HepG2 (cell line): ENCODE data around the gene AXIN1. TPM values are rescaled to one million over a fixed set of nuclear protein-coding genes. Genes with fewer than 3 reads are reported as not detected.

Source experiments
- ATAC-seq: fragments of 200-7000 bp; cut with Tn5 transposase; 3 replicates; pipeline ENCODE4 v1.9.1; 2020; ENCODE audit warnings: mild to moderate bottlenecking, moderate library complexity
- BruUV-seq: library from RNA; stranded (reverse); fragments of 400-500 nt; replicated peaks from 2 replicates; lab custom pipeline; 2021; lab: Mats Ljungman, UMichigan
- CTCF ChIA-PET: fragments of 300-600 bp; formaldehyde crosslinking; extraction: SDS; loops from one replicate; lab custom pipeline; 2021; ENCODE audit warnings: low total read pairs, inconsistent platforms, low intra/inter-chr PET ratio; lab: Yijun Ruan, JAX
- POLR2A ChIA-PET: fragments of 350-600 bp; sonication (Branson Sonifier 250); formaldehyde crosslinking; loops from one replicate; lab custom pipeline; 2020; ENCODE audit warnings: antibody characterized with exemption, inconsistent platforms; lab: Yijun Ruan, JAX
- DNase-seq: peaks from one replicate; pipeline ENCODE4 v3.0.0-alpha.2; 2015; ENCODE audit warnings: low spot score
- FAIRE-seq: peaks from 3 replicates; lab custom pipeline; 2011; peaks lifted over from hg19 to GRCh38; lab: Jason Lieb, UNC
- H2AFZ ChIP-seq: one replicate; pipeline ENCODE4 v1.6.1; 2011; ENCODE audit warnings: low read length, inconsistent platforms
- H3K27ac ChIP-seq: fragments of 300-600 bp; 3 replicates; pipeline ENCODE4 v1.8.0; 2011; ENCODE audit warnings: mixed run types, mild to moderate bottlenecking, mixed read lengths, low read length, inconsistent platforms; ENCODE audit not compliant: insufficient read depth; ENCODE audit errors: extremely low read length
- H3K27me3 ChIP-seq, 2 experiments: fragments of 200-600 bp in 1 of 2; 2 replicates in 1 of 2; 3 replicates in 1 of 2; pipeline versions ENCODE4 v1.6.0 to v1.8.0; 2011; ENCODE audit warnings: low read length in 2 of 2, mild to moderate bottlenecking in 2 of 2, moderate library complexity in 2 of 2, inconsistent platforms in 1 of 2; ENCODE audit not compliant: insufficient read depth in 2 of 2, control insufficient read depth in 1 of 2
- H3K36me3 ChIP-seq, 2 experiments: fragments of 200-600 bp in 1 of 2; replicated peaks in 1 of 2; 2 replicates in 1 of 2; 3 replicates in 1 of 2; pipeline versions ENCODE4 v1.5.1 to v1.8.0; 2011; ENCODE audit warnings: low read length in 2 of 2, inconsistent platforms in 1 of 2; ENCODE audit not compliant: insufficient read depth in 2 of 2, control insufficient read depth in 1 of 2
- H3K4me1 ChIP-seq: 2 replicates; pipeline ENCODE4 v1.5.1; 2012; ENCODE audit warnings: low read length, inconsistent platforms; ENCODE audit not compliant: insufficient read depth
- H3K4me2 ChIP-seq: 2 replicates; pipeline ENCODE4 v1.6.0; 2011; ENCODE audit warnings: low read depth, low read length, inconsistent platforms
- H3K4me3 ChIP-seq, 3 experiments: fragments of 200-600 bp in 1 of 3; sonication (generic), shearing (Covaris generic) in 1 of 3; replicated peaks in 1 of 3; 2 replicates each; pipeline ENCODE4 v1.5.1; 2011 to 2016; ENCODE audit warnings: low read length in 3 of 3, inconsistent platforms in 2 of 3, low read depth in 2 of 3, mild to moderate bottlenecking in 2 of 3, control low read depth in 1 of 3, mixed read lengths in 1 of 3; ENCODE audit not compliant: insufficient read depth in 1 of 3
- H3K79me2 ChIP-seq: one replicate; pipeline ENCODE4 v1.6.1; 2011; ENCODE audit warnings: low read length, inconsistent platforms; ENCODE audit not compliant: insufficient read depth
- H3K9ac ChIP-seq: 2 replicates; pipeline ENCODE4 v1.6.0; 2011; ENCODE audit warnings: mild to moderate bottlenecking, low read depth, low read length, inconsistent platforms; ENCODE audit not compliant: insufficient read depth
- H3K9me3 ChIP-seq: 2 replicates; pipeline ENCODE4 v1.5.1; 2012; ENCODE audit warnings: mild to moderate bottlenecking, low read length
- H4K20me1 ChIP-seq: 2 replicates; pipeline ENCODE4 v1.6.0; 2011; ENCODE audit warnings: inconsistent platforms, mild to moderate bottlenecking, low read length, moderate library complexity; ENCODE audit not compliant: insufficient read depth
- AGO2 ChIP-seq: fragments of 200-400 bp; formaldehyde crosslinking; optimal IDR thresholded peaks from 2 replicates; pipeline ENCODE3; 2017; ENCODE audit warnings: mild to moderate bottlenecking, low read depth, low read length, moderate library complexity
- GABPB1 ChIP-seq: IDR thresholded peaks from 2 replicates; pipeline ENCODE4 v1.6.1; 2016; ENCODE audit warnings: mild to moderate bottlenecking, missing genetic modification reagents, moderate library complexity, missing compliant biosample characterization
- TMF1 ChIP-seq: sonication (generic); formaldehyde crosslinking; IDR thresholded peaks from 2 replicates; pipeline ENCODE4 v1.8.1; 2022; ENCODE audit warnings: low read depth, missing genetic modification reagents
- TRIM22 ChIP-seq: fragments of 450-650 bp; IDR thresholded peaks from 2 replicates; pipeline ENCODE4 v1.6.1; 2017
- ZBTB38 ChIP-seq: sonication (generic); formaldehyde crosslinking; IDR thresholded peaks from 2 replicates; pipeline ENCODE4 v1.5.1; 2020; ENCODE audit warnings: mild to moderate bottlenecking, missing genetic modification reagents
- ZMAT5 ChIP-seq: sonication (generic); formaldehyde crosslinking; IDR thresholded peaks from 2 replicates; pipeline ENCODE4 v1.5.0; 2020; ENCODE audit warnings: mild to moderate bottlenecking, low read depth, missing genetic modification reagents, borderline replicate concordance
- WGBS: methylation state at CpG from one replicate; pipeline ENCODE4 v1.1.6; 2017; ENCODE audit warnings: low lambda C conversion rate; 5-methylcytosine and 5-hydroxymethylcytosine counted together
- in situ Hi-C: cut with HindIII; loops from 2 replicates; pipeline ENCODE4 v1.10.0; 2017; ENCODE audit warnings: low pct_unique_long_range_greater_than_20kb; ENCODE audit not compliant: extremely low pct_ligation_motif_present
- intact Hi-C: fragments of 100-400 bp; cut with micrococcal nuclease; formaldehyde crosslinking; loops from one replicate; pipeline ENCODE4 v1.10.0; 2022; ENCODE audit not compliant: unreplicated experiment
- polyA plus RNA-seq, 8 experiments: library from polyadenylated mRNA; depleted of rRNA in 3 of 8; stranded (reverse) in 7 of 8; unstranded in 1 of 8; fragments of >200 nt; fragmentation: Illumina TruSeq in 4 of 8; extraction: Trizol in 4 of 8; gene quantifications; 2 replicates each; pipeline versions ENCODE4 v1.2.1 to v1.2.3, GENCODE V29; 2011 to 2016; ENCODE audit warnings: low read depth in 4 of 8, missing spikeins in 1 of 8, mixed read lengths in 1 of 8; ENCODE audit not compliant: insufficient read depth in 1 of 8
- total RNA-seq, 5 experiments: library from RNA; depleted of rRNA; stranded (reverse); fragments of >200 nt; fragmentation: Illumina TruSeq; extraction: Trizol; gene quantifications; 2 replicates each; pipeline ENCODE4 v1.2.3, GENCODE V29; 2016; ENCODE audit warnings: low read depth in 1 of 5

Gene AXIN1
- total and polyA plus RNA-seq, 2 of the 13 experiments (the other 11 are each of a cell fraction or from before 2014, with no cell fraction given): 24.0 to 26.0 TPM

- no peak for TF ChIP-seq ZMAT5
Measured at GRCh38 chr16:317583-317982, 34.9 kb downstream of the AXIN1 start (continued).

DNA sequence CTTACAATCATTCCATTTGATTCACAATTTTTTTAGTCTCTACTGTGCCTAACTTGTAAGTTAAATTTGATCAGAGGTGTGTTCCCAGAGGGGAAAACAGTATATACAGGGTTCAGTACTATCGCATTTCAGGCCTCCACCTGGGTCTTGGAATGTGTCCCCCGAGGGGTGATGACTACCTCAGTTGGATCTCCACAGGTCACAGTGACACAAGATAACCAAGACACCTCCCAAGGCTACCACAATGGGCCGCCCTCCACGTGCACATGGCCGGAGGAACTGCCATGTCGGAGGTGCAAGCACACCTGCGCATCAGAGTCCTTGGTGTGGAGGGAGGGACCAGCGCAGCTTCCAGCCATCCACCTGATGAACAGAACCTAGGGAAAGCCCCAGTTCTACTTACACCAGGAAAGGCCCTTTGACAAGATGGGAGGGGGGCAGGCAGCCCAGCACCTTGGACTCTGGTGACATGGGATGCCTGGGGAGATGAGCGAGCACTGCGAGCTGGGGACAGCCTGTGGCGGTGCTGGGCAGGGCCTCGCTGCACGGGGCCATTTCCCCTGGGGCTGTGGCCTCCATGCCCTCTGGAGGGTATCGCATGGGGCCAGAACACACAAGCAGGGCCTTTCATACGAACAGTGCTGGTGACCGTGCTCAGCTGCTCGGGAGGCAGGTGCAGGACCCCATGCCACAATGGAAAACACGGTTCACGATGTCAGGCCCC, 35.6 kb downstream of the AXIN1 start:
- DNase-seq: no peak
- Histone ChIP-seq H3K27ac (no peak overlapping the region), H3K79me2 (peaks cover 59% of the 10 kb centered on the region), H3K4me3 (no peak overlapping the region), H2AFZ (no peak overlapping the region), H3K36me3 (peaks cover 29 to 66% of the 10 kb centered on the region in 2 experiments), H3K27me3 (no peaks in the 10 kb centered on the region), H3K4me1 (no peaks in the 10 kb centered on the region), H4K20me1 (peaks cover 36% of the 10 kb centered on the region; the same call in 1 of the 2 replicates), H3K9me3 (no peaks in the 10 kb centered on the region), H3K4me2 (no peak overlapping the region), H3K9ac (no peak overlapping the region)
- ChIA-PET CTCF (no interaction called here), POLR2A (no interaction called here)
- in situ Hi-C loops: no loop called here
- no peak for FAIRE-seq
- no TSS peak for BruUV-seq
- no peak for TF ChIP-seq TRIM22
- TF ChIP-seq GABPB1: no peak
- no peak for TF ChIP-seq TMF1
- peak; percentile 76 for TF ChIP-seq ZBTB38 (CRISPR knock-in tag)
- TF ChIP-seq AGO2: peak; percentile 29
- 95% methylated on average over 9 of the region's 19 CpGs for WGBS
- no peak for ATAC-seq
- intact Hi-C loops: no loop called here
